HepG2 (cell line): ENCODE results near the gene KMT2B. TPM values are rescaled to one million over a fixed set of nuclear protein-coding genes. Genes with fewer than 3 reads are reported as not detected.
A peak's percentile ranks its signal among the peaks of the same experiment; 100 is the strongest.

Source experiments
- EHMT2 ChIP-seq: fragments of 200-600 bp; sonication (generic); IDR thresholded peaks from 2 replicates; pipeline ENCODE4 v1.7.0; 2017; ENCODE audit warnings: antibody characterized with exemption, low read depth, low read length, borderline replicate concordance
- ELF4 ChIP-seq: sonication (generic); formaldehyde crosslinking; IDR thresholded peaks from 2 replicates; pipeline ENCODE4 v1.5.0; 2020; ENCODE audit warnings: missing genetic modification reagents, mild to moderate bottlenecking, moderate library complexity, borderline replicate concordance
- FIP1L1 ChIP-seq: fragments of 200-400 bp; formaldehyde crosslinking; IDR thresholded peaks from 2 replicates; pipeline ENCODE4 v1.6.1; 2018; ENCODE audit warnings: low read depth, mild to moderate bottlenecking, low read length, moderate library complexity, borderline replicate concordance; ENCODE audit not compliant: insufficient read depth
- JDP2 ChIP-seq: sonication (generic); formaldehyde crosslinking; IDR thresholded peaks from 2 replicates; pipeline ENCODE4 v1.8.1; 2022; ENCODE audit warnings: missing genetic modification reagents, borderline replicate concordance
- NCOR1 ChIP-seq: fragments of 200-600 bp; sonication (generic); IDR thresholded peaks from 2 replicates; pipeline ENCODE4 v1.7.0; 2017; ENCODE audit warnings: antibody characterized with exemption, low read length, borderline replicate concordance
- SIN3A ChIP-seq: IDR thresholded peaks from 2 replicates; pipeline ENCODE4 v1.6.1; 2011; ENCODE audit warnings: low read depth, mild to moderate bottlenecking, control low read depth, low read length, borderline replicate concordance
- TRIM24 ChIP-seq: sonication (generic); formaldehyde crosslinking; IDR thresholded peaks from 2 replicates; pipeline ENCODE4 v1.8.0; 2022; ENCODE audit warnings: mild to moderate bottlenecking, missing genetic modification reagents
- ZNF138 ChIP-seq: sonication (generic); formaldehyde crosslinking; IDR thresholded peaks from 2 replicates; pipeline ENCODE4 v1.5.0; 2020; ENCODE audit warnings: mild to moderate bottlenecking, low read depth, missing genetic modification reagents
- ZNF17 ChIP-seq: sonication (generic); formaldehyde crosslinking; IDR thresholded peaks from 2 replicates; pipeline ENCODE4 v1.5.0; 2020; ENCODE audit warnings: mild to moderate bottlenecking, missing genetic modification reagents
- ZNF773 ChIP-seq: sonication (generic); formaldehyde crosslinking; IDR thresholded peaks from 2 replicates; pipeline ENCODE4 v1.4.0; 2020; ENCODE audit warnings: missing genetic modification reagents, borderline replicate concordance
- ZNF816 ChIP-seq: sonication (generic); formaldehyde crosslinking; IDR thresholded peaks from 2 replicates; pipeline ENCODE4 v1.8.0; 2022; ENCODE audit warnings: missing genetic modification reagents, mild to moderate bottlenecking, borderline replicate concordance
- polyA plus RNA-seq, 8 experiments: library from polyadenylated mRNA; depleted of rRNA in 3 of 8; stranded (reverse) in 7 of 8; unstranded in 1 of 8; fragments of >200 nt; fragmentation: Illumina TruSeq in 4 of 8; extraction: Trizol in 4 of 8; gene quantifications; 2 replicates each; pipeline versions ENCODE4 v1.2.1 to v1.2.3, GENCODE V29; 2011 to 2016; ENCODE audit warnings: low read depth in 4 of 8, missing spikeins in 1 of 8, mixed read lengths in 1 of 8; ENCODE audit not compliant: insufficient read depth in 1 of 8
- total RNA-seq, 5 experiments: library from RNA; depleted of rRNA; stranded (reverse); fragments of >200 nt; fragmentation: Illumina TruSeq; extraction: Trizol; gene quantifications; 2 replicates each; pipeline ENCODE4 v1.2.3, GENCODE V29; 2016; ENCODE audit warnings: low read depth in 1 of 5
- TF ChIP-seq, protein P1 (sequence below), 2 experiments: fragments of 450-650 bp in 1 of 2; sonication (generic) in 1 of 2; formaldehyde crosslinking in 1 of 2; IDR thresholded peaks; 2 replicates each; pipeline versions ENCODE4 v1.6.1 to v1.8.0; 2016 to 2022; ENCODE audit warnings: antibody characterized with exemption in 1 of 2, mild to moderate bottlenecking in 1 of 2, missing genetic modification reagents in 1 of 2
- TF ChIP-seq, protein P2 (sequence below): sonication (generic); formaldehyde crosslinking; IDR thresholded peaks from 2 replicates; pipeline ENCODE4 v1.5.1; 2020; ENCODE audit warnings: missing genetic modification reagents, mild to moderate bottlenecking, borderline replicate concordance
- TF ChIP-seq, protein P3 (sequence below): sonication (generic); formaldehyde crosslinking; IDR thresholded peaks from 2 replicates; pipeline ENCODE4 v1.5.0; 2020; ENCODE audit warnings: missing genetic modification reagents

KMT2B gene
- total and polyA plus RNA-seq, 2 of the 13 experiments (the other 11 are each of a cell fraction or from before 2014, with no cell fraction given): 6.2 to 16.9 TPM

DNA sequence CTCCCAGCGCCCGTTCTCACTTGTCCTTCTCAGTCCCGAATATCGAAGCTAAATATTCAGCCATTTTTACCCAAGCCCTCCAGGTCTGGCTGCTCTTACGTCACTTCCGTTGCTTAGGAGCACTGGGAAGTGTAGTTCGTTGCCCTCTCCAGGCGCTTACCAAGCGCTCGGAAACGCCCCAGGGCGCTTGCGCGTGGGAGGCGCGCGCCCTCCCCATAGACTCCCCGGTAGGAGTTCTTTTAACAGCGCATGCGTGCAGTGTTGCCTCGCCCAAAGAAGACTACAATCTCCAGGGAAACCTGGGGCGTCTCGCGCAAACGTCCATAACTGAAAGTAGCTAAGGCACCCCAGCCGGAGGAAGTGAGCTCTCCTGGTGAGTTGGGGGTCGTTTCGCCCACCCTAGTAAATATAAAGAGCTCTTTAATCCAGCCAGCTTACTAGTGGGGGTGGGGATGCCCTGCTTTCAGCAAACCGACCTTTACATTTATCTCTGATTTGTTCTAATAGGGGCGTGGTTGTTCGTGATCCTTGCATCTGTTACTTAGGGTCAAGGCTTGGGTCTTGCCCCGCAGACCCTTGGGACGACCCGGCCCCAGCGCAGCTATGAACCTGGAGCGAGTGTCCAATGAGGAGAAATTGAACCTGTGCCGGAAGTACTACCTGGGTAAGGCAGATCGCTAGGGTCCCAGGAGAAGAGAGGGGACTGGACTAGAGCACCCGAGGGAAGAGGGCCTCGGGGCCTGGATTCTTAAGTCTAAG, 27.7 kb downstream of the KMT2B start, which contains the start of the genes PSENEN and U2AF1L4 (continued):
- TF ChIP-seq, protein P1, sequence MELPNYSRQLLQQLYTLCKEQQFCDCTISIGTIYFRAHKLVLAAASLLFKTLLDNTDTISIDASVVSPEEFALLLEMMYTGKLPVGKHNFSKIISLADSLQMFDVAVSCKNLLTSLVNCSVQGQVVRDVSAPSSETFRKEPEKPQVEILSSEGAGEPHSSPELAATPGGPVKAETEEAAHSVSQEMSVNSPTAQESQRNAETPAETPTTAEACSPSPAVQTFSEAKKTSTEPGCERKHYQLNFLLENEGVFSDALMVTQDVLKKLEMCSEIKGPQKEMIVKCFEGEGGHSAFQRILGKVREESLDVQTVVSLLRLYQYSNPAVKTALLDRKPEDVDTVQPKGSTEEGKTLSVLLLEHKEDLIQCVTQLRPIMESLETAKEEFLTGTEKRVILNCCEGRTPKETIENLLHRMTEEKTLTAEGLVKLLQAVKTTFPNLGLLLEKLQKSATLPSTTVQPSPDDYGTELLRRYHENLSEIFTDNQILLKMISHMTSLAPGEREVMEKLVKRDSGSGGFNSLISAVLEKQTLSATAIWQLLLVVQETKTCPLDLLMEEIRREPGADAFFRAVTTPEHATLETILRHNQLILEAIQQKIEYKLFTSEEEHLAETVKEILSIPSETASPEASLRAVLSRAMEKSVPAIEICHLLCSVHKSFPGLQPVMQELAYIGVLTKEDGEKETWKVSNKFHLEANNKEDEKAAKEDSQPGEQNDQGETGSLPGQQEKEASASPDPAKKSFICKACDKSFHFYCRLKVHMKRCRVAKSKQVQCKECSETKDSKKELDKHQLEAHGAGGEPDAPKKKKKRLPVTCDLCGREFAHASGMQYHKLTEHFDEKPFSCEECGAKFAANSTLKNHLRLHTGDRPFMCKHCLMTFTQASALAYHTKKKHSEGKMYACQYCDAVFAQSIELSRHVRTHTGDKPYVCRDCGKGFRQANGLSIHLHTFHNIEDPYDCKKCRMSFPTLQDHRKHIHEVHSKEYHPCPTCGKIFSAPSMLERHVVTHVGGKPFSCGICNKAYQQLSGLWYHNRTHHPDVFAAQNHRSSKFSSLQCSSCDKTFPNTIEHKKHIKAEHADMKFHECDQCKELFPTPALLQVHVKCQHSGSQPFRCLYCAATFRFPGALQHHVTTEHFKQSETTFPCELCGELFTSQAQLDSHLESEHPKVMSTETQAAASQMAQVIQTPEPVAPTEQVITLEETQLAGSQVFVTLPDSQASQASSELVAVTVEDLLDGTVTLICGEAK (IDR thresholded peaks at IDR 0.05): 0 out of 2 replicates have a peak, but pooled peaks have one; percentile 12
- TF ChIP-seq, protein P1 (CRISPR knock-in tag; IDR thresholded peaks at IDR 0.05): no peak
- no peak for TF ChIP-seq FIP1L1
- peak; percentile 83 for TF ChIP-seq SIN3A
- TF ChIP-seq JDP2: no peak
- no peak for TF ChIP-seq TRIM24 (CRISPR knock-in tag)
- TF ChIP-seq ZNF138 (CRISPR knock-in tag): no peak
- TF ChIP-seq EHMT2: no peak
- TF ChIP-seq, protein P2, sequence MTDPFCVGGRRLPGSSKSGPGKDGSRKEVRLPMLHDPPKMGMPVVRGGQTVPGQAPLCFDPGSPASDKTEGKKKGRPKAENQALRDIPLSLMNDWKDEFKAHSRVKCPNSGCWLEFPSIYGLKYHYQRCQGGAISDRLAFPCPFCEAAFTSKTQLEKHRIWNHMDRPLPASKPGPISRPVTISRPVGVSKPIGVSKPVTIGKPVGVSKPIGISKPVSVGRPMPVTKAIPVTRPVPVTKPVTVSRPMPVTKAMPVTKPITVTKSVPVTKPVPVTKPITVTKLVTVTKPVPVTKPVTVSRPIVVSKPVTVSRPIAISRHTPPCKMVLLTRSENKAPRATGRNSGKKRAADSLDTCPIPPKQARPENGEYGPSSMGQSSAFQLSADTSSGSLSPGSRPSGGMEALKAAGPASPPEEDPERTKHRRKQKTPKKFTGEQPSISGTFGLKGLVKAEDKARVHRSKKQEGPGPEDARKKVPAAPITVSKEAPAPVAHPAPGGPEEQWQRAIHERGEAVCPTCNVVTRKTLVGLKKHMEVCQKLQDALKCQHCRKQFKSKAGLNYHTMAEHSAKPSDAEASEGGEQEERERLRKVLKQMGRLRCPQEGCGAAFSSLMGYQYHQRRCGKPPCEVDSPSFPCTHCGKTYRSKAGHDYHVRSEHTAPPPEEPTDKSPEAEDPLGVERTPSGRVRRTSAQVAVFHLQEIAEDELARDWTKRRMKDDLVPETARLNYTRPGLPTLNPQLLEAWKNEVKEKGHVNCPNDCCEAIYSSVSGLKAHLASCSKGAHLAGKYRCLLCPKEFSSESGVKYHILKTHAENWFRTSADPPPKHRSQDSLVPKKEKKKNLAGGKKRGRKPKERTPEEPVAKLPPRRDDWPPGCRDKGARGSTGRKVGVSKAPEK (CRISPR knock-in tag): no peak
- no peak for TF ChIP-seq ELF4 (CRISPR knock-in tag)
- TF ChIP-seq, protein P3, sequence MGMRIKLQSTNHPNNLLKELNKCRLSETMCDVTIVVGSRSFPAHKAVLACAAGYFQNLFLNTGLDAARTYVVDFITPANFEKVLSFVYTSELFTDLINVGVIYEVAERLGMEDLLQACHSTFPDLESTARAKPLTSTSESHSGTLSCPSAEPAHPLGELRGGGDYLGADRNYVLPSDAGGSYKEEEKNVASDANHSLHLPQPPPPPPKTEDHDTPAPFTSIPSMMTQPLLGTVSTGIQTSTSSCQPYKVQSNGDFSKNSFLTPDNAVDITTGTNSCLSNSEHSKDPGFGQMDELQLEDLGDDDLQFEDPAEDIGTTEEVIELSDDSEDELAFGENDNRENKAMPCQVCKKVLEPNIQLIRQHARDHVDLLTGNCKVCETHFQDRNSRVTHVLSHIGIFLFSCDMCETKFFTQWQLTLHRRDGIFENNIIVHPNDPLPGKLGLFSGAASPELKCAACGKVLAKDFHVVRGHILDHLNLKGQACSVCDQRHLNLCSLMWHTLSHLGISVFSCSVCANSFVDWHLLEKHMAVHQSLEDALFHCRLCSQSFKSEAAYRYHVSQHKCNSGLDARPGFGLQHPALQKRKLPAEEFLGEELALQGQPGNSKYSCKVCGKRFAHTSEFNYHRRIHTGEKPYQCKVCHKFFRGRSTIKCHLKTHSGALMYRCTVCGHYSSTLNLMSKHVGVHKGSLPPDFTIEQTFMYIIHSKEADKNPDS (CRISPR knock-in tag): no peak
- TF ChIP-seq ZNF773 (CRISPR knock-in tag): no peak
- TF ChIP-seq ZNF17 (CRISPR knock-in tag): no peak
- no peak for TF ChIP-seq NCOR1
- TF ChIP-seq ZNF816 (CRISPR knock-in tag): no peak
